ENCODE measurements around the gene RANGRF.

The RANGRF gene

GRCh38 chr17:8318010-8318935 lies 29.8 kb downstream of the RANGRF start:
- Histone ChIP-seq H3K36me3 (ENCODE audit: insufficient read depth, low read length) (no peaks in the 10 kb centered on the region), H3K4me1 (ENCODE audit: insufficient read depth, low read length) (no peaks in the 10 kb centered on the region), H3K4me3 (ENCODE audit: low read depth in 1 of 2, low read length in 2 of 2) (no peak overlapping the region), H2AFZ (ENCODE audit: low read depth, low read length) (no peak overlapping the region), H3K27me3 (ENCODE audit: insufficient read depth, low read length, poor library complexity) (peaks cover 7% of the 10 kb centered on the region), H3K79me2 (ENCODE audit: insufficient read depth, low read length) (no peaks in the 10 kb centered on the region), H3K9ac (ENCODE audit: low read depth, low read length) (no peak overlapping the region), H4K20me1 (ENCODE audit: insufficient read depth, low read length) (no peaks in the 10 kb centered on the region; the same call in 1 of the 2 replicates), H3K27ac (ENCODE audit: low read length) (no peak overlapping the region), H3K4me2 (ENCODE audit: insufficient read depth, low read length) (no peak overlapping the region), H3K9me3 (ENCODE audit: insufficient read depth, low read length, severe bottlenecking) (no peaks in the 10 kb centered on the region)
- no peak for DNase-seq
- TF ChIP-seq, protein P1, sequence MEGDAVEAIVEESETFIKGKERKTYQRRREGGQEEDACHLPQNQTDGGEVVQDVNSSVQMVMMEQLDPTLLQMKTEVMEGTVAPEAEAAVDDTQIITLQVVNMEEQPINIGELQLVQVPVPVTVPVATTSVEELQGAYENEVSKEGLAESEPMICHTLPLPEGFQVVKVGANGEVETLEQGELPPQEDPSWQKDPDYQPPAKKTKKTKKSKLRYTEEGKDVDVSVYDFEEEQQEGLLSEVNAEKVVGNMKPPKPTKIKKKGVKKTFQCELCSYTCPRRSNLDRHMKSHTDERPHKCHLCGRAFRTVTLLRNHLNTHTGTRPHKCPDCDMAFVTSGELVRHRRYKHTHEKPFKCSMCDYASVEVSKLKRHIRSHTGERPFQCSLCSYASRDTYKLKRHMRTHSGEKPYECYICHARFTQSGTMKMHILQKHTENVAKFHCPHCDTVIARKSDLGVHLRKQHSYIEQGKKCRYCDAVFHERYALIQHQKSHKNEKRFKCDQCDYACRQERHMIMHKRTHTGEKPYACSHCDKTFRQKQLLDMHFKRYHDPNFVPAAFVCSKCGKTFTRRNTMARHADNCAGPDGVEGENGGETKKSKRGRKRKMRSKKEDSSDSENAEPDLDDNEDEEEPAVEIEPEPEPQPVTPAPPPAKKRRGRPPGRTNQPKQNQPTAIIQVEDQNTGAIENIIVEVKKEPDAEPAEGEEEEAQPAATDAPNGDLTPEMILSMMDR (IDR thresholded peaks at IDR 0.05; ENCODE audit: borderline replicate concordance, extremely low read depth, low read length, poor library complexity, severe bottlenecking) = no peak
- TF ChIP-seq EZH2 (IDR thresholded peaks at IDR 0.05; ENCODE audit: borderline replicate concordance, low read depth, low read length, severe bottlenecking) = no peak
- no peak for ATAC-seq (ENCODE audit: insufficient read depth, low read depth)

DNA sequence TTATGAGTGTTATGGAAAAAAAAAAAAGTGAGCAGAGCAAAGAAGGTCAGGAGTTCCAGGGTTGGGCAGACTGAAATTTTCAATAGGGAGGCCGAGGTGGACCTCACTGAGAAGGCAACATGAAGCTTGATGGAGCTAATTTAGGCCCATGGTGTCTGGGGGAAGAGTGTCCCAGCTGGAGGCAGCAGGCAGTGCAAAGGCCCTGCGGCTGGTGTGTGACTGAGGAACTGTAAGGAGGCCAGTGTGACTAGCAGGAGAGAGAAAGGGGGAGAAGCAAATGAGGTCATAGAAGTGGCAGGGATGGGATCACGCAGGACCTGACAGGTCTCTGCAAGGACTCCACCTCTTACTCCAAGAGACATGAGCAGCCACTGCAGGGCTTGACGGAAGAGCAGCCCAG lies 31.8 kb downstream of the RANGRF start:
- Histone ChIP-seq H3K36me3 (ENCODE audit: insufficient read depth, low read length) (no peaks in the 10 kb centered on the region), H3K9me3 (ENCODE audit: insufficient read depth, low read length, severe bottlenecking) (no peaks in the 10 kb centered on the region), H4K20me1 (ENCODE audit: insufficient read depth, low read length) (no peaks in the 10 kb centered on the region; the same call in 1 of the 2 replicates), H3K4me1 (ENCODE audit: insufficient read depth, low read length) (no peaks in the 10 kb centered on the region), H3K79me2 (ENCODE audit: insufficient read depth, low read length) (no peaks in the 10 kb centered on the region), H3K4me3 (ENCODE audit: low read depth in 1 of 2, low read length in 2 of 2) (no peak overlapping the region), H3K4me2 (ENCODE audit: insufficient read depth, low read length) (no peak overlapping the region), H2AFZ (ENCODE audit: low read depth, low read length) (no peak overlapping the region), H3K27ac (ENCODE audit: low read length) (no peak overlapping the region), H3K9ac (ENCODE audit: low read depth, low read length) (no peak overlapping the region), H3K27me3 (ENCODE audit: insufficient read depth, low read length, poor library complexity) (peaks cover 5% of the 10 kb centered on the region)
- TF ChIP-seq EZH2 (IDR thresholded peaks at IDR 0.05; ENCODE audit: borderline replicate concordance, low read depth, low read length, severe bottlenecking) = no peak
- TF ChIP-seq, protein P1 (IDR thresholded peaks at IDR 0.05; ENCODE audit: borderline replicate concordance, extremely low read depth, low read length, poor library complexity, severe bottlenecking) = no peak
- ATAC-seq (ENCODE audit: insufficient read depth, low read depth) = no peak
- DNase-seq = no peak

DNA sequence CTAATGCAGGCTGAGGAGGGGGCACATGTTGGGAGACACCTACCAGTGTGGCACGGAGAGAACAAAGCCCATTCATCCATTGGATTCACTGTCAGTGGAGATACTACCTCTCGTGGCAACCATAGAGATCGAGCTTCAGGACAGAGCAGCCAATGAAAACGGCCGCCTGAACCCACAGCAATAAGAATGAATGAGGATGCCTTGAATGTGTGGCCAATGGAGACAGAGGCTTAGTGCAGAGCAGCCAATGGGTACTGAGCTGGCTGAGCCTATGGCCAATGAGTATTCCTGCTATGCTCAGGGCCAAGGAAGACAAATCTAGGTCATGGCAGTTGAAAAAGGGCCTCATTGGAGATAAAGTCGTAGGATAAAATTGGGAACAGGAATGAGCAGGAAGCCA lies 32.5 kb downstream of the RANGRF start:
- ATAC-seq (ENCODE audit: insufficient read depth, low read depth) (no peak), DNase-seq (no peak)
- no peak overlapping the region for H3K4me3 ChIP-seq (ENCODE audit: low read depth in 1 of 2, low read length in 2 of 2)
- H3K79me2 ChIP-seq (ENCODE audit: insufficient read depth, low read length) = no peaks in the 10 kb centered on the region
- H2AFZ ChIP-seq (ENCODE audit: low read depth, low read length) = no peak overlapping the region
- H3K27ac ChIP-seq (ENCODE audit: low read length) = no peak overlapping the region
- H3K9ac ChIP-seq (ENCODE audit: low read depth, low read length) = no peak overlapping the region
- no peak overlapping the region for H3K4me2 ChIP-seq (ENCODE audit: insufficient read depth, low read length)
- H4K20me1 ChIP-seq (ENCODE audit: insufficient read depth, low read length) = no peaks in the 10 kb centered on the region; the same call in 1 of the 2 replicates
- H3K9me3 ChIP-seq (ENCODE audit: insufficient read depth, low read length, severe bottlenecking) = no peaks in the 10 kb centered on the region
- TF ChIP-seq, protein P1 (IDR thresholded peaks at IDR 0.05; ENCODE audit: borderline replicate concordance, extremely low read depth, low read length, poor library complexity, severe bottlenecking) = no peak
- TF ChIP-seq EZH2 (IDR thresholded peaks at IDR 0.05; ENCODE audit: borderline replicate concordance, low read depth, low read length, severe bottlenecking) = no peak
- peaks cover 5% of the 10 kb centered on the region for H3K27me3 ChIP-seq (ENCODE audit: insufficient read depth, low read length, poor library complexity)
- H3K4me1 ChIP-seq (ENCODE audit: insufficient read depth, low read length) = no peaks in the 10 kb centered on the region
- no peaks in the 10 kb centered on the region for H3K36me3 ChIP-seq (ENCODE audit: insufficient read depth, low read length)
